Ovary (tissue), 3 donors: ENCODE measurements around the gene TNS3.

Source experiments
- CTCF ChIP-seq, 3 donors: fragments of 450-650 bp in 2 of 3; fragments of 200-600 bp in 1 of 3; IDR thresholded peaks; one replicate each; pipeline versions ENCODE4 v1.5.1 to v1.8.0; 2016 to 2022; ENCODE audit warnings: antibody characterized with exemption in 3 of 3, mild to moderate bottlenecking in 1 of 3
- POLR2A ChIP-seq: fragments of 450-650 bp; IDR thresholded peaks from one replicate; pipeline ENCODE4 v1.6.1; 2017; ENCODE audit warnings: antibody characterized with exemption, mild to moderate bottlenecking, moderate library complexity
- donor health status: DM: no; HTN: no; CAD: no.

- no peak for TF ChIP-seq CTCF (IDR thresholded peaks at IDR 0.05)
- TF ChIP-seq POLR2A, result no peak
These were observed 128.5 kb downstream of the TNS3 start for GRCh38 chr7:47453093-47454061.
